ENCODE results near the gene BCORL1. TPM values are rescaled to one million over a fixed set of nuclear protein-coding genes. Genes with fewer than 3 reads are reported as not detected.

Gene BCORL1
- total RNA-seq, 4 donors from 2014 or later, result 1.7 to 4.0 (median 2.7) TPM

GRCh38 chrX:130015181-130015580 lies 32.7 kb downstream of the BCORL1 start:
- 86% methylated on average over 12 of the region's 15 CpGs; no CpG with 5 or more reads in 1 of the 2 donors for WGBS, 2 donors
- Histone ChIP-seq H3K27me3 (no peaks in the 10 kb centered on the region), H3K4me3 (no peak overlapping the region), H3K36me3 (peaks cover 0 to 39% (median 4%) of the 10 kb centered on the region in 3 donors), H3K27ac (no peak overlapping the region), H3K9me3 (no peaks in the 10 kb centered on the region), H3K4me1 (no peaks in the 10 kb centered on the region)
- no peak for DNase-seq
- intact Hi-C loops (cut with DNase I), result no loop called here
- TF ChIP-seq CTCF (IDR thresholded peaks at IDR 0.05), result no peak
- TF ChIP-seq POLR2A (IDR thresholded peaks at IDR 0.05), result no peak

DNA sequence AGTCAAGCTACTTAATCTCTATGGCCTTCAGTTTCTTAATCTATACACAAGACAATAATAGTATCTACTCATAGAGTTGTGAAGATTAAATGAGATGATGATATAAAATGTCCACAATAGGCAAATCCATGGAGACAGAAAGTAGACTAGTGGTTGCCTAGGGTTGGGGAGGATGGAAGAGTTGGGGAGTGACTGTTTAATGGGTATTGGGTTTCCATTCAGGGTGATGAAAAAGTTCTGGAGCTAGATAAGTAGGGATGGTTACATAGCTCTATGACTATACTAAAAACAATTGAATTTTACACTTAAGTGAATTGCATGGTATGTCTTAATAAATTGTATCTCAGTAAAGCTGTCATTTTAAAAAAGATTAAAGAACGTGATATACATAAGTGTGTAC lies 35.7 kb downstream of the BCORL1 start:
- TF ChIP-seq CTCF (IDR thresholded peaks at IDR 0.05) (no peak), POLR2A (IDR thresholded peaks at IDR 0.05) (no peak)
- WGBS, 2 donors, result 78 to 93% methylated on average over 1 of the region's 1 CpG

DNA sequence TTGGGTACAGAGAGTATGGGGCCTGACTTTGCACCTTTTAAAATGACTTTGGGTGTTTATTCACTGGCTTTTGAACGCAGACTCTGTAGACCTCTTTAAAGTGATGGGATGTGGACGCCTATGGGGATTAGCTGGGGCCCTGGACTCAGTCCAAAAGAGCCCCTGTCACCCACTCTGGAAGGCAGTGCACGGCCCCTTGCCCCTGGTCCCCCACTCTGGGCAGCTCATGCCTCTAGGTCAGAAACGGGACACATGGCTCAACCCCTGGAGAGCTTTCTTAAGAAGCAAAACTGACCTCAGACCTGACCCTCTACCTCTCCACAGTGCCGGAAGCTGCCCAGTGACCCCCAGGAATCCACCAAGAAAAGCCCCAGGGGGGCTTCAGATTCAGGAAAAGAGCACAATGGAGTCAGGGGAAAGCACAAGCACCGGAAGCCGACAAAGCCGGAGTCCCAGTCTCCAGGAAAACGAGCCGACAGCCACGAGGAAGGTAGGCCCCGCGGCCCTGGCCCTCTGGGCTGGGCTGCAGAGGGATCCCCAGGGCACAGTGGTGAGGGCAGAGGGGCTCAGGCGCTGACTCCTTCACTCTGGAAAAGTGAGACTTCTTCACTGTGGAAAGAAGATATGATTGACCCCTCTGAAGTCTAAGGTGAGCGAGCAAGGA lies 38.4 kb downstream of the BCORL1 start:
- TF ChIP-seq POLR2A (IDR thresholded peaks at IDR 0.05), result no peak
- TF ChIP-seq CTCF (IDR thresholded peaks at IDR 0.05), result no peak
- intact Hi-C loops (cut with DNase I), result loop anchor here (10.0 kb wide), 1 partner anchor 96 kb away; no protein-coding TSS in a partner anchor
- 74 to 79% methylated on average over 3 to 7 of the region's 15 CpGs for WGBS, 2 donors
- H3K4me1 ChIP-seq, result peaks cover 0 to 12% (median 0%) of the 10 kb centered on the region in 3 donors
- H3K36me3 ChIP-seq, result peaks cover 0 to 42% (median 0%) of the 10 kb centered on the region in 3 donors
- no peak overlapping the region for H3K4me3 ChIP-seq
- DNase-seq, result no peak
- H3K27ac ChIP-seq, result no peak overlapping the region
- H3K9me3 ChIP-seq, result no peaks in the 10 kb centered on the region
- no peaks in the 10 kb centered on the region for H3K27me3 ChIP-seq

More for the DNA sequence above, 35.7 kb downstream of the BCORL1 start:
- H3K4me1 ChIP-seq, result no peaks in the 10 kb centered on the region
- no peak overlapping the region for H3K4me3 ChIP-seq
- intact Hi-C loops (cut with DNase I), result no loop called here
- H3K27me3 ChIP-seq, result no peaks in the 10 kb centered on the region
- H3K9me3 ChIP-seq, result no peaks in the 10 kb centered on the region
- H3K27ac ChIP-seq, result no peak overlapping the region
- H3K36me3 ChIP-seq, result peaks cover 0 to 54% (median 4%) of the 10 kb centered on the region in 3 donors
- no peak for DNase-seq

- Histone ChIP-seq H3K4me3 (no peak overlapping the region), H3K27ac (peak overlapping the region in 1 of 4 donors; percentile 29), H3K36me3 (peaks cover 0 to 60% (median 0%) of the 10 kb centered on the region in 3 donors), H3K4me1 (peaks cover 0 to 12% (median 0%) of the 10 kb centered on the region in 3 donors), H3K9me3 (no peaks in the 10 kb centered on the region), H3K27me3 (no peaks in the 10 kb centered on the region)
- intact Hi-C loops (cut with DNase I), result loop anchor here (10.0 kb wide), 1 partner anchor 99 kb away; no protein-coding TSS in a partner anchor
- no peak for TF ChIP-seq CTCF (IDR thresholded peaks at IDR 0.05)
- no peak for TF ChIP-seq POLR2A (IDR thresholded peaks at IDR 0.05)
- WGBS, 2 donors, result 28 to 34% methylated on average over 3 to 8 of the region's 9 CpGs
- peak; percentile 27 for DNase-seq
Observed at GRCh38 chrX:130024127-130024526, 41.7 kb downstream of the BCORL1 start.

DNA sequence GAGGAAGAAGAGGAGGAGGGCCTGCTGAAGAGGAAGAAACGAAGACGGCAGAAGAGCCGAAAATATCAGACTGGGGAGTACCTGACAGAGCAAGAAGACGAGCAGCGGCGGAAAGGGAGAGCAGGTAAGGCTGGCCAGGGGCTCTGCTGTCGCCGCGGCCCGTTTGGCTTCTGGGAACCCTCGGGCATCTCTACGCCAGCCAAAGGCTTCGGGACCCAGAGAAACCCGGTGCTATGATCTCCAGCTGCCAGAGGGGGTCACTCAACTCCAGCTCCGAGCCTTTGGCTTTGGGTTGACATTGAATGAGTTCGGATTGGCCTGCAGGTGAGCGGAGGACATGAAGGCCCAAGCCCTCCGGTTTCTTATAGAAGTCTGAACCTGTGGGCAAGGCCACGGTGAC lies 42.8 kb downstream of the BCORL1 start:
- intact Hi-C loops (cut with DNase I), result loop anchor here (10.0 kb wide), 1 partner anchor 100 kb away; no protein-coding TSS in a partner anchor
- Histone ChIP-seq H3K4me1 (peaks cover 0 to 12% (median 0%) of the 10 kb centered on the region in 3 donors), H3K4me3 (no peak overlapping the region), H3K27me3 (no peaks in the 10 kb centered on the region), H3K27ac (no peak overlapping the region), H3K9me3 (no peaks in the 10 kb centered on the region), H3K36me3 (peaks cover 0 to 72% (median 0%) of the 10 kb centered on the region in 3 donors)
- 79 to 98% methylated on average over 6 to 13 of the region's 19 CpGs for WGBS, 2 donors
- no peak for DNase-seq
- TF ChIP-seq CTCF (IDR thresholded peaks at IDR 0.05) (no peak), POLR2A (IDR thresholded peaks at IDR 0.05) (no peak)

Data from esophagus squamous epithelium (tissue), 5 donors.